ENCODE measurements around the gene SERPINB6. TPM values are rescaled to one million over a fixed set of nuclear protein-coding genes. Genes with fewer than 3 reads are reported as not detected.

SERPINB6 gene
- total RNA-seq, 1 experiment from 2014 or later = 131 TPM

DNA sequence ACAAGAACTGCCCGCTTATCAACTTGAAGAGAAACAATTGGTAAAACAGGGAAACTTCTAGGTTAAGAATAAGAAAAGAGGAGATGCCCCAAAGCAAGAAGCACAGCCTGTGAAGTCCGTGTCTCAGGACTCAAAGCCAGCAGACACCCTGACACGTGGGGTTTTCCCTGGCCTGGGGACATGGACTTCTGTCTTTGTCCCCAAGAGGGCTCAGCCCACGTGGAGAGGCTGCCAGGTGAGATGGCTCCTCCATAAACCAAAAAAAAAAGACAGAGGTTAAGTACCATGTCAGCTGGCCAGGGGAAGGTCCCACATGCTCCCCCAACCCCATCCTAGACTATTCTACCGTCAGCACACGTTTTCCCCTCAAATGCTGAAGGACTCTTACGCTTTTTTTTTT is 9.9 kb downstream of the SERPINB6 start:
- ATAC-seq = no peak
- H3K4me3 ChIP-seq (ENCODE audit: low read depth in 2 of 2, low read length in 2 of 2) = no peak overlapping the region
- H3K36me3 ChIP-seq (ENCODE audit: control insufficient read depth, insufficient read depth, low read length) = no peaks in the 10 kb centered on the region
- CTCF ChIA-PET = no interaction called here
- in situ Hi-C loops (cut with HindIII; ENCODE audit: low pct_unique_long_range_greater_than_20kb, low sequenced_read_pairs) = no loop called here
- TF ChIP-seq SIN3A (IDR thresholded peaks at IDR 0.05; ENCODE audit: borderline replicate concordance, insufficient read depth, low read depth, low read length) (no peak), CTCF (IDR thresholded peaks at IDR 0.05) (no peak), POLR2AphosphoS5 (IDR thresholded peaks at IDR 0.05; ENCODE audit: low read depth, low read length) (no peak), TCF7L2 (IDR thresholded peaks at IDR 0.05; ENCODE audit: low read depth, low read length) (no peak)
- TF ChIP-seq, protein P1, sequence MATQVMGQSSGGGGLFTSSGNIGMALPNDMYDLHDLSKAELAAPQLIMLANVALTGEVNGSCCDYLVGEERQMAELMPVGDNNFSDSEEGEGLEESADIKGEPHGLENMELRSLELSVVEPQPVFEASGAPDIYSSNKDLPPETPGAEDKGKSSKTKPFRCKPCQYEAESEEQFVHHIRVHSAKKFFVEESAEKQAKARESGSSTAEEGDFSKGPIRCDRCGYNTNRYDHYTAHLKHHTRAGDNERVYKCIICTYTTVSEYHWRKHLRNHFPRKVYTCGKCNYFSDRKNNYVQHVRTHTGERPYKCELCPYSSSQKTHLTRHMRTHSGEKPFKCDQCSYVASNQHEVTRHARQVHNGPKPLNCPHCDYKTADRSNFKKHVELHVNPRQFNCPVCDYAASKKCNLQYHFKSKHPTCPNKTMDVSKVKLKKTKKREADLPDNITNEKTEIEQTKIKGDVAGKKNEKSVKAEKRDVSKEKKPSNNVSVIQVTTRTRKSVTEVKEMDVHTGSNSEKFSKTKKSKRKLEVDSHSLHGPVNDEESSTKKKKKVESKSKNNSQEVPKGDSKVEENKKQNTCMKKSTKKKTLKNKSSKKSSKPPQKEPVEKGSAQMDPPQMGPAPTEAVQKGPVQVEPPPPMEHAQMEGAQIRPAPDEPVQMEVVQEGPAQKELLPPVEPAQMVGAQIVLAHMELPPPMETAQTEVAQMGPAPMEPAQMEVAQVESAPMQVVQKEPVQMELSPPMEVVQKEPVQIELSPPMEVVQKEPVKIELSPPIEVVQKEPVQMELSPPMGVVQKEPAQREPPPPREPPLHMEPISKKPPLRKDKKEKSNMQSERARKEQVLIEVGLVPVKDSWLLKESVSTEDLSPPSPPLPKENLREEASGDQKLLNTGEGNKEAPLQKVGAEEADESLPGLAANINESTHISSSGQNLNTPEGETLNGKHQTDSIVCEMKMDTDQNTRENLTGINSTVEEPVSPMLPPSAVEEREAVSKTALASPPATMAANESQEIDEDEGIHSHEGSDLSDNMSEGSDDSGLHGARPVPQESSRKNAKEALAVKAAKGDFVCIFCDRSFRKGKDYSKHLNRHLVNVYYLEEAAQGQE (IDR thresholded peaks at IDR 0.05; ENCODE audit: insufficient read depth in 1 of 2, low read depth in 2 of 2, low read length in 1 of 2) = no peak
- H3K9me3 ChIP-seq (ENCODE audit: control insufficient read depth, insufficient read depth, low read depth, low read length) = no peaks in the 10 kb centered on the region
- no TSS peak for BruUV-seq (replicated peaks)
- H3K4me1 ChIP-seq (ENCODE audit: control insufficient read depth, insufficient read depth, low read length) = peaks cover 22% of the 10 kb centered on the region
- H3K27me3 ChIP-seq (ENCODE audit: control insufficient read depth, insufficient read depth, low read length) = no peaks in the 10 kb centered on the region
- intact Hi-C loops (cut with micrococcal nuclease; ENCODE audit: unreplicated experiment) = no loop called here
- DNase-seq (ENCODE audit: low read depth, low spot score) = no peak
- 0 out of 2 replicates have a peak overlapping the region, but pooled peaks have one; percentile 13 for H3K27ac ChIP-seq (ENCODE audit: low read length)
- POLR2A ChIA-PET = no interaction called here

GRCh38 chr6:2960935-2961334 is 10.4 kb downstream of the SERPINB6 start:
- Histone ChIP-seq H3K4me3 (ENCODE audit: low read depth in 2 of 2, low read length in 2 of 2) (no peak overlapping the region), H3K4me1 (ENCODE audit: control insufficient read depth, insufficient read depth, low read length) (peaks cover 19% of the 10 kb centered on the region), H3K27me3 (ENCODE audit: control insufficient read depth, insufficient read depth, low read length) (no peaks in the 10 kb centered on the region), H3K27ac (ENCODE audit: low read length) (no peak overlapping the region), H3K9me3 (ENCODE audit: control insufficient read depth, insufficient read depth, low read depth, low read length) (no peaks in the 10 kb centered on the region), H3K36me3 (ENCODE audit: control insufficient read depth, insufficient read depth, low read length) (no peaks in the 10 kb centered on the region)
- BruUV-seq (replicated peaks) = no TSS peak
- CTCF ChIA-PET = no interaction called here
- in situ Hi-C loops (cut with HindIII; ENCODE audit: low pct_unique_long_range_greater_than_20kb, low sequenced_read_pairs) (no loop called here), intact Hi-C loops (cut with micrococcal nuclease; ENCODE audit: unreplicated experiment) (no loop called here)
- TF ChIP-seq, protein P1 (IDR thresholded peaks at IDR 0.05; ENCODE audit: insufficient read depth in 1 of 2, low read depth in 2 of 2, low read length in 1 of 2) = no peak
- no peak for TF ChIP-seq CTCF (IDR thresholded peaks at IDR 0.05)
- no peak for ATAC-seq
- POLR2A ChIA-PET = no interaction called here
- DNase-seq (ENCODE audit: low read depth, low spot score) = no peak
